T follicular helper cell (primary cell): ENCODE measurements around the gene GFOD2.
"Not testable (repeated sequence)": the region's sequence is repeated elsewhere in the genome, so short reads cannot be mapped to it uniquely, and the experiment has no call there.

ENCODE experiments used
- DNase-seq: peaks from one replicate; pipeline ENCODE4 v3.0.0-alpha.2; 2020; ENCODE audit warnings: low read depth
- total RNA-seq, 2 experiments: gene quantifications; one replicate each; lab custom pipeline; 2026; lab: John Stamatoyannopoulos, UW

GFOD2 gene
- 27.1 to 32.0 reads per million in 2 experiments for total RNA-seq

DNA sequence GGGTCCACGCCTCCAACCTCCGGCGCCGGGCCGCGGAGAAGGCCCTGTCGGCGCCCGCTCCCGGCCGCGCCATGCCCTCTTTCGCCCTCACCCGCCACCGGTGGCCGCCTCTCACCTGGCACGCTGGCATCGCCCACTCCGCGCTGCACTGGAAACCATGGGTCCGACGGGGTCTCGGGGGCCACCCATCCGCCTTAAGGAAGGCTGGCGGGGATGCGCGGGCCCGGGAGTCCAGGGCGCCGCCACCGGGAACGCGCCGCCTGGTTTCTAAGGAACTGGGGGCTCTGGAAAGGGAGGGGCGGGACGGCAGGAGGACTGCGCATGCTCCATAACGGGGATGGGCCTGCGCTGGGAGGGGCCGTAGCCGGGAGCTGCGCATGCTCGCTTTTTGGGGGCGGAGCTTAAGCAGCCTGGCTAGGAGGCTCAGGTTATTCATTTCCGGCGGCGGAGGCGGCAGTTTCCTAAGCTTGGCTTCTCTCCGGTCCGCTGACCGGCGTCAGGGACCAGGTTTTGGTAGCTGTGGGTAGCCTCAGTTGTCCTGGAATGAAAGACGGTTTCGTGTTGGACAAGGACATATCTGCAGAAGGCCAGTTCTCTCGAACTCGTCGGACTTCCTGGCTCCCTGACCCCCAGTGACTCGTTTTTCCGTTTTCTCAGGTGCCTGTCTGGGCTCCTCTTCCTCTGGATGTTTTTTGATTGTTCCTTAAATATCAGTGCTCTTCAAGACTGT lies at the start of gene GFOD2:
Gene GFOD2 (minus strand): TSS at position 269 of the 730 bp plus-strand sequence. CDS start 33,601 bp downstream, outside the sequence.
- peak; percentile 97 for DNase-seq

DNA sequence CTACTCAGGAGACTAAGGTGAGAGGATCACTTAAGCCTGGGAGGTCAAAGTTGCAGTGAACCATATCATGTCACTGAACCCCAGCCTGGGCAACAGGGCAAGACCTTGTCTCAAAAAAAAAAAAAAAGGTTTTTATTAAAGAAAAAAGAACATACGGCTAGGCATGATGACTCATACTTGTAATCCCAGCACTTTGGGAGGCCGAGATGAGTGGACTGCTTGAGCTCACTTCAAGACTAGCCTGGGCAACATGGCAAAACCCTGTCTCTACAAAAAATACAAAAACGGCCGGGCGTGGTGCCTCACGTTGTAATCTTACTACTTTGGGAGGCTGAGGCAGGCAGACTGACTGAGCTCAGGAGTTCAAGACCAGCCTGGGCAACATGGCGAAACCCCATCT lies 48.8 kb upstream of the GFOD2 start:
- DNase-seq: no peak

DNA sequence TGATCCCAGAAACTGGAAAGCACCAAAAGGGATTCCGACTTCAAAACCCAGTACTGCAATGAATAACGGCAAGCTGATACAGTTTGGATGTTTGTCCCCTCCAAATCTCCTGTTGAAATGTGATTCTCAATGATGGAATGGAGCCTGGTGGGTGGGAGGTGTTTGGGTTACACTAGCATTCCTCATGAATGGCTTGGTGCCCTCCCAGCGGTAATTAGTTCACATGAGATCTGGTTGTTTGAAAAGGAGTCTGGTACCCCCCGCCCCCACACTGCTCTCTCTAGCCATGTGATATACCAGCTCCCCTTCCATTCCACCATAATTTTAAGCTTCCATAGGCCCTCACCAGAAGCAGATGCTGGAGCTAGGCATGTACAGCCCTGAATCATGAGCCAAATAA lies 47.2 kb upstream of the GFOD2 start:
- DNase-seq: no peak

- no peak for DNase-seq
Measured at GRCh38 chr16:67764158-67764667, 45.1 kb upstream of the GFOD2 start.

DNA sequence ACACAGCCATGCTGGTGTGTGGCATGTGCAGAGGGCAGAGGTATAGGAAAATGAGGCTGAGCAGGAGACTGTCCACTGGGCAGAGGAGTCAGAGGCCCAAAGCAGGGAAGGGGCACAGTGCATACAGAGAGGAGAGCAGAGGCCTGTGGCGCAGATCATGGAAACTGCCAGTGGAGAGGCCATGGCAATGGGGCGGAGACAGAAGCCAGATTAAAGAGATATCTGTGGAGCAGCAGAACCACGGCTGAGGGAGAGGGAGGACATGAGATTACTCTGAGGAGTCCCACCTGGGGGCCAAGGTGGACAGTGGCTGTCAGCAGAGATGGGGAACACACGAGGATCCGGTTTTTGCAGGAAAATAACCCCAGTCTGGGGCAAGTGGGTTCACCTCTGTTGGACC lies 44.0 kb upstream of the GFOD2 start:
- no peak for DNase-seq

DNA sequence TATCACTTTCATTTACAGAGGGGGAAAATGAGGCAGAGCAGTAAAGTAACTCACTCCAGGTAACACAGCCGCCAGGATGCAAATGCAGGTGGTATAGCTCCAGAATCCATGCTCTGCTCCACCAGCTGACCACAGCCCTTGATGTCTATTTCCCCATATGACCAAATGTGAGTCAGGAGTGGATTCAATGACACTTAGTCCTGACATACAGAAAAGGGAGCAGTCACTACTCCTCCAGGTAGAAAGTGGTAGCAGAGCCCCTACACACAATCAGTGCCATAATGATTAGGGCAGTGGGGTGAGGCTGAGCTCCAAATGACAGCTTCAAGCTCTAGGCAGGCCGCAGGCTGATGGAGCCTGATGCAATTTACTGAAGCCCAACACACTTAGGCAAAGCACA lies 43.3 kb upstream of the GFOD2 start:
- no peak for DNase-seq

DNA sequence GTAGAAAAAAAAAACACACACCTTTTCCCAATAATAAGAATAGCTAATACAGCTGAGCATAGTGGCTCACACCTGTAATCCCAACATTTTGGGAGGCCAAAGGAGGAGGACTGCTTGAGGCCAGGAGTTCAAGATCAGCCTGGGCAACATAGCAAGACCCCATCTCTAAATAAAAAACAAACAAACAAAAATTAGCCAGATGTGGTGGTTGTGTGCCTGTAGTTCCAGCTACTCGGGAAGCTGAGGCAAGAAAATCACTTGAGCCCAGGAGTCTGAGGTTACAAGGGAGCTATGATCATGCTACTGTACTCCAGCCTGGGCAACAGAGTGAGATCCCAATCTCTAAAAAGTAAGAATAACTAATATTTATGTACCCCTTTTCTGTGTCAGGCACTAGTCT lies 42.8 kb upstream of the GFOD2 start:
- DNase-seq: no peak

GRCh38 chr16:67760956-67761230 lies 41.8 kb upstream of the GFOD2 start:
- DNase-seq: no peak

DNA sequence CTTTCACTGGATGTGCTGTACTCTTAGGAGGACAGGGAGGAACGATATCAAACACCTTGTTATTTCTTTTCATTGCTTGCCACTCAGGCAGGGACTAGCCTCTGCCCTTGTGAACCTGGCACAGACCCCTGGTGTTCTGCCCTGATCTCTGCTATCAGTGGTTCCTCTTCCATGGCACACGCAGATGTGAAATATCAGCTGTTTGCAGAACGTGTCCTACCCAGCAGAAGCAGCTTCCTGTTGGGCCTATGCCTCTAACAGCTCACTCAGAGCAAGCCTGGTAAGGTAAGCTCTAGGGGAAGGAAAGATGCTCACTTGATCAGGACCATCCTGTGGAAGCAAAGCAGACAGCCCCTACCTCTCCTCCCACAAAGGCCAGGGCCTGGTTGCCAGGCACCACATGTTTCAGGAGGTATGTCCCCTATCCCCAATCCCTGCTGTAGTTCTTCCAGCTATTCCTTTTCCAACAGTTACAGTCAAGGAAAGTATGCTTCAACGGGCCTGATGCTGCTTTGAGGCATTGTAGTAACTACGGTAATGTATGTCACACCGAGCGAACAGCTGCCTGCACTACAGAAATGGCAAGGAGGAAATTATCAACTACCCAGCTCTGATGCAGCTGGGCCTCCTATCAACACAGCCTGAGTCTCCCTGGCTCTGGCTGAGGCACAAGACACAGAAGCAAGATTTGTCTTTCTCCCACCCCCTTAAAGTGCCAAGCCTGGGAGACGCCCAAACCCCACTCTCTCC lies 41.3 kb upstream of the GFOD2 start:
- DNase-seq: no peak

GRCh38 chr16:67758966-67759365 lies 39.9 kb upstream of the GFOD2 start:
- no peak for DNase-seq

DNA sequence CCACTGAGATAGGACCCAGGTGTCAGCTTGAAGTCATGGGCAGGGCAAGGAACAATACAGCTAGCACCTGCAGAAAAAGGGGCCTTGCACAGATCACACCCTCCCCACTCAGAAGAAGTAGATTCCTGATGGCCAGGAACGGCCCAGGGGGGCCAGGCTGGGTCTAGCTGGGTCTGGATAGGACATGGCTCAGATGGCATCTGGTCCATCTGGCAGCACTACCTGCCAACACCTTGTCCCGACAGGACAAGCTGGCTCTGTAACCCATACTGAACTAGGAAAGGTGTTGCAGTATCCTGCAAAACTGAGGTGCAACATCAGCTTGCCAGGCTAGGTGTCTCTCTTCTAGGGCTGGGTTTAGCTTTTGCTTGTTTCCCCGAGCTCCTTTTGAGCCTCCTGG lies 38.9 kb upstream of the GFOD2 start:
- no peak for DNase-seq

- DNase-seq: no peak
Measured at GRCh38 chr16:67752641-67753040, 33.5 kb upstream of the GFOD2 start.

GRCh38 chr16:67751331-67751730 lies 32.2 kb upstream of the GFOD2 start:
- not testable (repeated sequence) for DNase-seq

- no peak for DNase-seq
Measured at GRCh38 chr16:67750466-67750865, 31.4 kb upstream of the GFOD2 start.

- DNase-seq: no peak
Measured at GRCh38 chr16:67749436-67750078, 30.4 kb upstream of the GFOD2 start.

- DNase-seq: no peak
Measured at GRCh38 chr16:67748834-67749233, 29.7 kb upstream of the GFOD2 start.

DNA sequence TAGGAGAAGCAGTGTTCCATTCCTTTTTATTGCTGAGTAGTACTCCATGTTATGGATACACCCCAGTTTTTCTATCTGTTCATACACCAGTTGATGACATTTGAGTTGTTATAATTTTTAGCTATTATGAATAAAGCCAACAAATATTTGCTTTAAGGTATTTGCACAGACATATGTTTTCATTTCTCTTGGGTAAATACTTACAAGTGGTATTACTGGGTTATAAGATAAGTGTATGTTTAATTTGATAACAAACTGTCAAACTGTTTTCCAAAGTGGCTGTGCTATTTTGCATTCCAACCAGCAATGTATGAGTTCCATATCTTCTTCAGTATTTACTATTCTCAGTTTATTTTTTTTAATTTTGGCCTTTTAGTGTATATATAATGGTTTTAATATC lies 27.7 kb upstream of the GFOD2 start:
- no peak for DNase-seq

DNA sequence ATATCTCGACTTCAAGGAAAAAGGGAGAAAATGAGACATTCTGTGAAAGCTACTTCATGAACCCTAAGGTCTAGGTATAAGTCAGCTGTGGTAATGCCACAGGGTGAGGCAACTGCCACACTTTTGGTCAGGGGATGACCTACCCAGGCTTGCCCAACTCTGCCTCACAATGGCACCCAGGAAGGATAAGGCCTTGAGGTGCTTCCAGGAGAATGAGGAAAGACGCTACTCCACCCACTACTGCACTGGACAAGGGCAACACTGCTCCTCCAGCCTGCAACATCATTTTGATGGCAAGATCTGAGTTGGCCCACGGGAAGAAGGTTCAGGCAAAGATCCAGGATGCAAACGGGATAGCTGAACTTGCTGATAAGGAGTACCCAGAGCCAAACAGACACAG lies 22.0 kb upstream of the GFOD2 start:
- no peak for DNase-seq

- no peak for DNase-seq
Measured at GRCh38 chr16:67740391-67740790, 21.3 kb upstream of the GFOD2 start.

- DNase-seq: no peak
Measured at GRCh38 chr16:67736858-67737257, 17.7 kb upstream of the GFOD2 start.

DNA sequence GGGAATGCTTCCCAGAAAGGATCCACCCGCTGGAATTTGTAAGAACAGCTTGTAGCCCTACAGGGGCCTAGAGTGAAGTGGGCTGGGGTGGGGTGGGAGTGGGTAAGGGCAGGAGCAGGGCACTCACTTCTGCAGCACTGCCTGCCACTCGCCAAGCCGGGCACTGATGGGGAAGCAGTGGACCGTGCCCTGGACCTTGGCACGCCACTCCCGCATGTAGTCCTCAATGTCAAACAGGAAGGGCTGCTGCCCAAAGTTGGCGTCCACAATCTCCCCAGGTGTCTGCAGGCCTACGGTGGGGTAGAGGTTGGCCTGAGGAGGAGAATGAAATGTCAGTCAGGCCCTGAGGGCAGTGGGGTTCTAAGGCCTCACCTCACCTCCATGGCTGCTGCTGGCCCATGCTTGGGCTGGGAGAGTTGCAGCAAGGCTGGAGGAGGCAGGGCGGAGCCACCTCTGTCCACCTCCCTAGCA lies 15.7 kb upstream of the GFOD2 start:
- no peak for DNase-seq

GRCh38 chr16:67733734-67734470 lies 14.8 kb upstream of the GFOD2 start:
- no peak for DNase-seq
